DMS153 treated with DMSO at 0.1 percent for 48 hours (cell line): ENCODE measurements around the gene GANC.

ENCODE experiments used
- DNase-seq: peaks from one replicate; lab custom pipeline; 2025; ENCODE audit not compliant: unreplicated experiment; lab: John Stamatoyannopoulos, UW

The GANC gene

DNA sequence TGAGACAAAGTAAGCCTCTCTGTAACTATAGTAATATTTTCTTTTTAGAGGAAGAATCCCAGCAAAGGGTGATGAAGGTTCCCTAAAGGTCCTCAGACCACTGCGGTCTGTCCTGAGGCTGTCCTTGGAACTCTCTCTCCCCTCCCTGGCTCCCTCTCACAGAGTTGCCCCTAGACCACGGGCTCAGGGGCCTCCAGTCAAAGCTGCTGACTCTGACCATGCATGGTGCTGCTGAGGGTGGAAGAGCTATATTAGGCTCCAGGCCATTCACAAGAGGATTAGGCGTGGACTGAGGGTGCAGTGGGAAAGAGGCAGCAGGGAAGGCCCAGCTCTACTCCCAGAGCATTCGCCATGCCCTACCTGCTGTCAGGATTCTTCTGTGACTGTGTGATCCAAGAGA, 100.9 kb downstream of the GANC start:
- DNase-seq = no peak

- no peak for DNase-seq
Observed at GRCh38 chr15:42374810-42375209, 101.8 kb downstream of the GANC start.

DNA sequence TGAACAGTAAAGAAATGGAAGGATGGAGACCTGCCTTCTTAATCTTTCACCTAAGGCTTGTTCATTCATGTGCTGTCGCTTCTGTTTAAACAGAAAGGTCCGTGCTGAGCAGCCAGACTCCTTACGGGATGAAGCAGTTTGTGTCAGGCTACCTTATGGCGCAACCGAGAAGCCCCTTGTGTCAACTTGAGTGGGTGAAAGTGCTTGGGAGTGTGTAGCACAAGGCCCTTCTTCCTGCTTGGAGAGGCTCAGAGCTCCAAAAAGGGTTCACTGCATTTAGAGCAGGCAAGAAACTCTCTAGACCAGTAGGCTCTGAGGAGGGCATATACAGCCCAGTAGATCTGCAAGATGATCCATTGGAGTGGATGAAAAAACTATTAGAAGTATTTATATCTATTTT, 102.3 kb downstream of the GANC start:
- no peak for DNase-seq

- DNase-seq = no peak
Observed at GRCh38 chr15:42375941-42376340, 102.9 kb downstream of the GANC start.

GRCh38 chr15:42378011-42378410, 105.0 kb downstream of the GANC start:
- no peak for DNase-seq

GRCh38 chr15:42384597-42384996, 111.6 kb downstream of the GANC start:
- DNase-seq = no peak

- DNase-seq = no peak
Observed at GRCh38 chr15:42385206-42385979, 112.4 kb downstream of the GANC start.

GRCh38 chr15:42385980-42386700, 113.1 kb downstream of the GANC start:
- no peak for DNase-seq

DNA sequence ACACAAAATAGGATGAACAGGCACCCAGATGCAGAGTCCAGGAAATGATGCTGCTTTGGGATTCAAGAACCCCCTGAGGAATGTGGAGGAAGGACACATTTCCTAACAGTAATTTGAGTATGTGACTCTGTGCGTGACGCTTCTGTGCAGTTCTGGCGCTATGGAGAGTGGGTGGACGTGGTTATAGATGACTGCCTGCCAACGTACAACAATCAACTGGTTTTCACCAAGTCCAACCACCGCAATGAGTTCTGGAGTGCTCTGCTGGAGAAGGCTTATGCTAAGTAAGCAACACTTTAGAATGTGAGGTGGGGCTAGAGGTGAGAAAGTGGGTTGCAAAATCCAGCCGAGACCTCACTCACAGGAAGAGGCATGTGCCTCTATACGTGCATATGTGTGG, 114.6 kb downstream of the GANC start:
- no peak for DNase-seq

- no peak for DNase-seq
Observed at GRCh38 chr15:42392309-42393024, 119.5 kb downstream of the GANC start.

GRCh38 chr15:42394106-42394505, 121.1 kb downstream of the GANC start:
- no peak for DNase-seq

DNA sequence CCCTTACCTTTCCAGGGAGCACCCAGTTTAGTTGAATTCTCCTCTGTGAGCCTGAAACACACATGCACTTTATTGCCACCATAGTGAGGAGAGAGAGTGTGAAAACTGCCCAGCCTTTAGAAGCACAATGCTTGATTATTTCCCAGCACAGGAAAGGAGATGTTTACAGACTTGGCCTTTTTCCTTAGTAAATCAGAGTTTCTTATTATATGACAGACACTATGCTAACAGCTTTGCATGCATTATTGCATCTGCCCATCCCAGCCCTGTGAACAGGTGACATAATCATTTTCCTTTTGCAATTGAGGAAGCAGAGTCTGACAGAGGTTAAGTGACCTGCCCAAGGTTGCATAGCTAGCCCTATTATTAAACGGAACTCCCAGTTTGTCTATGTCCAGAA, 122.8 kb downstream of the GANC start:
- no peak for DNase-seq

GRCh38 chr15:42401544-42402454, 128.8 kb downstream of the GANC start:
- no peak for DNase-seq

DNA sequence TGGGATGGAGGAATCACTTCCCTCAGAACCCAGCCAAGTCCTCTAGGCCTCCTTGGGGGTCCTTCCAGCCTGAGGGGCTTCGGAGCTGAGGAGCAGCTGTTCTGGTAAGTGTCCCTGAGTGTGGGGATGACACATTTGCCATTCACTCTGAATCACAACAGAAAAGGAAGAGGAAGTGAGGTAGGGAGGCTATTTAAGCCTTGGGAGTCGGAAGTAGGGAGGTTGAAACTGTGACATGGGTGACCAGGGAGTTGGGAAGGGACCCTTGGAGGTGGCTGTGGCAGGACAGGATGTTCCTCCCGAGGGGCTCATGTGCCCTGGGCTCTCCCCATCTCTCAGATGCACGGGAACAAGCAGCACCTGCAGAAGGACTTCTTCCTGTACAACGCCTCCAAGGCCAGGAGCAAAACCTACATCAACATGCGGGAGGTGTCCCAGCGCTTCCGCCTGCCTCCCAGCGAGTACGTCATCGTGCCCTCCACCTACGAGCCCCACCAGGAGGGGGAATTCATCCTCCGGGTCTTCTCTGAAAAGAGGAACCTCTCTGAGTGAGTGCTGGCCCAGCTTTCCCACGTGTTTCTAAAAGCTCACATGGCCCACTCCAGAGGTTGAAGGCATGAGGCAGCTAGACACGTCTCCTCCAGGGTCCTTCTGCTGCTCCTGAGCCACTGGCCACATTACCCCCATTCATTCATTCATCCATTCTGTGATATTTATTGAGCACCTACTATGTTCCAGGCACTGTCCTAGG, 129.6 kb downstream of the GANC start:
- no peak for DNase-seq

DNA sequence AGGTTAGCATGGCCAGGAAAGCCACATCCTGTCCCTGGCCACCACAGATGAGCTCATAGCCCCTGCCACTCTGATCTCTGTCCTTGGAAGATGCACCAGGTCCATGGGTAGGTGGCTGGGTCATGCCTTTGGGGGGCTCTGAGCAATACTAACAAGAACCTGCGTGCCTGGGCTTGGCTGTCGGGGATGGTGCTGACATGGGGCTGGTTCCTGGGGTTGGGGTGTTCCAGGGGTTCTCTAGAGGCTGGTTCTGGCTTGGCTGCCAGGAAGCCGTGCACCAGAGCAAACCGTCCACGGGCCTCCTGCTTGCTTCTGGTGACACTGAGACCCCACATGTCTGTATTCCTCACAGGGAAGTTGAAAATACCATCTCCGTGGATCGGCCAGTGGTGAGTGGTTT, 130.4 kb downstream of the GANC start:
- DNase-seq = no peak

- no peak for DNase-seq
Observed at GRCh38 chr15:42404461-42405235, 131.6 kb downstream of the GANC start.

DNA sequence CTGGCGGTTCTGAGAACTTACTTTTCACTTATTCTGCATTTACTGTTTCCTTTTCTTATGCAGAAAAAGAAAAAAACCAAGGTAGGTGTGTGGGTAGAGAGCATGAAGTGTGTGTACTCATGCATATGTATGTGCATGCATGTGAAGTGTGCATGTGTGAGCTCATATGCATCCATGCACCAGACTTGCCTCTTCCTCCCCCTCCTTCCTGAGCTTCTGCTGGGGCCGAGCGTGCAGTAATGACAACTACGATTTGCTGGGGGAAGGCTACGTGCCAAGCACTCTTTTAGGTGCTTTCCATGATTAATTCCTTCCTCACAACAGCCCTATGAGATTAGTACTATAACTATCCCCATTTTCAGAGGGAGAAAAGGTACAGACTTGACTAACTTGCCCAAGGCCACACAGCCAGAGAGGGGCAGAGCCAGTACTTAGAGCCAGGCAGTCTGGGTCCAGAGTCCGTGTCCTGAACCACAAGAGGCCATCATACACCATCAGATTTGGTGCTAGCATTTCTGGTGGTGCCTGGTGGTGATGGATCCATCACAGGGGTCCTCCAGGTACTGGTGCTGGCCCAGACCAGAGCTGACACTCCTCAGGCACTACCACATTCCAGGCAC, 133.0 kb downstream of the GANC start:
- DNase-seq = no peak
